DOHH2 (cell line): ENCODE results near the gene MAPK8IP1.
"Not testable (repeated sequence)": the region's sequence is repeated elsewhere in the genome, so short reads cannot be mapped to it uniquely, and the experiment has no call there.

Source experiments
- H3F3A ChIP-seq: fragments of 200-600 bp; sonication (generic), shearing (Covaris generic); 2 replicates; pipeline ENCODE4 v1.6.0; 2016; ENCODE audit warnings: antibody characterized with exemption, mild to moderate bottlenecking; ENCODE audit not compliant: control insufficient read depth, insufficient read depth
- H3K27ac ChIP-seq: fragments of 200-600 bp; sonication (generic); 2 replicates; pipeline ENCODE4 v1.5.1; 2014; ENCODE audit warnings: low read depth, mild to moderate bottlenecking, low read length, moderate library complexity
- H3K27me3 ChIP-seq: fragments of 200-600 bp; sonication (generic); 2 replicates; pipeline ENCODE4 v1.6.1; 2014; ENCODE audit warnings: mild to moderate bottlenecking, low read length, mixed read lengths; ENCODE audit not compliant: control insufficient read depth
- H3K36me3 ChIP-seq: fragments of 200-600 bp; sonication (generic); 2 replicates; pipeline ENCODE4 v1.6.1; 2014; ENCODE audit warnings: mild to moderate bottlenecking, low read length, moderate library complexity, mixed read lengths; ENCODE audit not compliant: control insufficient read depth
- H3K4me1 ChIP-seq: fragments of 200-600 bp; sonication (generic); 2 replicates; pipeline ENCODE4 v1.6.1; 2014; ENCODE audit warnings: mild to moderate bottlenecking, low read length, mixed read lengths; ENCODE audit not compliant: control insufficient read depth
- H3K4me2 ChIP-seq: fragments of 200-600 bp; sonication (generic); 2 replicates; pipeline ENCODE4 v1.6.0; 2014; ENCODE audit warnings: mild to moderate bottlenecking, low read length, moderate library complexity
- H3K4me3 ChIP-seq: fragments of 200-600 bp; sonication (generic); 2 replicates; pipeline ENCODE4 v1.5.1; 2014; ENCODE audit warnings: mild to moderate bottlenecking, low read length, mixed read lengths
- H3K79me2 ChIP-seq: fragments of 200-600 bp; sonication (generic); 2 replicates; pipeline ENCODE4 v1.6.1; 2014; ENCODE audit warnings: mild to moderate bottlenecking, low read length, mixed read lengths; ENCODE audit not compliant: control insufficient read depth
- H3K9me2 ChIP-seq: fragments of 200-600 bp; sonication (generic); replicated peaks from 2 replicates; pipeline ENCODE4 v1.6.1; 2014; ENCODE audit warnings: mild to moderate bottlenecking, low read length, mixed read lengths; ENCODE audit not compliant: control insufficient read depth
- H3K9me3 ChIP-seq: fragments of 200-600 bp; sonication (generic); 2 replicates; pipeline ENCODE4 v1.6.1; 2014; ENCODE audit warnings: antibody characterized with exemption, low read length, mixed read lengths; ENCODE audit not compliant: control insufficient read depth, insufficient read depth
- H4K20me1 ChIP-seq: fragments of 200-600 bp; sonication (generic); 2 replicates; pipeline ENCODE4 v1.6.0; 2014; ENCODE audit warnings: low read depth, mild to moderate bottlenecking, antibody characterized with exemption, low read length, moderate library complexity; ENCODE audit not compliant: control insufficient read depth, insufficient read depth
- CTCF ChIP-seq: fragments of 200-600 bp; sonication (generic); IDR thresholded peaks from one replicate; pipeline ENCODE4 v1.5.1; 2014; ENCODE audit warnings: antibody characterized with exemption, mild to moderate bottlenecking, low read depth, low read length; ENCODE audit not compliant: poor library complexity, severe bottlenecking
- EZH2phosphoT487 ChIP-seq: fragments of 200-600 bp; sonication (generic); IDR thresholded peaks from 2 replicates; pipeline ENCODE4 v1.6.1; 2017; ENCODE audit warnings: borderline replicate concordance, mild to moderate bottlenecking, antibody characterized with exemption, low read length, moderate library complexity, mixed read lengths

MAPK8IP1 gene

GRCh38 chr11:45899086-45899447 is 13.6 kb downstream of the MAPK8IP1 start:
- Histone ChIP-seq H3F3A (no peaks in the 10 kb centered on the region), H4K20me1 (no peaks in the 10 kb centered on the region), H3K4me2 (peak overlapping the region; percentile 82), H3K4me3 (peak overlapping the region; percentile 73), H3K27ac (no peak overlapping the region), H3K4me1 (peaks cover 12% of the 10 kb centered on the region), H3K27me3 (peaks cover 37% of the 10 kb centered on the region), H3K36me3 (no peaks in the 10 kb centered on the region), H3K9me2 (no peaks in the 10 kb centered on the region), H3K9me3 (no peaks in the 10 kb centered on the region), H3K79me2 (no peaks in the 10 kb centered on the region)
- TF ChIP-seq EZH2phosphoT487 (no peak), CTCF (no peak)

- Histone ChIP-seq H3K9me3 (no peaks in the 10 kb centered on the region), H3K27ac (no peak overlapping the region), H4K20me1 (no peaks in the 10 kb centered on the region), H3K9me2 (no peaks in the 10 kb centered on the region), H3K79me2 (no peaks in the 10 kb centered on the region), H3K4me3 (peak overlapping the region; percentile 73), H3K27me3 (peaks cover 37% of the 10 kb centered on the region), H3F3A (no peaks in the 10 kb centered on the region), H3K36me3 (no peaks in the 10 kb centered on the region), H3K4me1 (peaks cover 12% of the 10 kb centered on the region), H3K4me2 (peak overlapping the region; percentile 82)
- TF ChIP-seq CTCF: no peak
- no peak for TF ChIP-seq EZH2phosphoT487
Observed at GRCh38 chr11:45899448-45900174, 14.2 kb downstream of the MAPK8IP1 start.

- not testable (repeated sequence) for H3K79me2 ChIP-seq, H4K20me1 ChIP-seq, H3K36me3 ChIP-seq, H3K27ac ChIP-seq, H3K9me3 ChIP-seq, H3F3A ChIP-seq, H3K9me2 ChIP-seq
- Histone ChIP-seq H3K4me1 (peaks cover 12% of the 10 kb centered on the region), H3K4me2 (peak overlapping the region; percentile 82), H3K27me3 (peaks cover 37% of the 10 kb centered on the region), H3K4me3 (peak overlapping the region; percentile 73)
- TF ChIP-seq EZH2phosphoT487: peak; percentile 22; the same call in 1 of the 2 replicates
Observed at GRCh38 chr11:45900175-45900800, 14.8 kb downstream of the MAPK8IP1 start.
